ENCODE results near the gene SH3PXD2B. TPM values are rescaled to one million over a fixed set of nuclear protein-coding genes. Genes with fewer than 3 reads are reported as not detected.
A peak's percentile ranks its signal among the peaks of the same experiment; 100 is the strongest.

Gene SH3PXD2B
- total and polyA plus RNA-seq, 10 of the 15 experiments (the other 5 are each of a cell fraction or from before 2014, with no cell fraction given), result 0.05 to 1.6 (median 0.57) TPM

DNA sequence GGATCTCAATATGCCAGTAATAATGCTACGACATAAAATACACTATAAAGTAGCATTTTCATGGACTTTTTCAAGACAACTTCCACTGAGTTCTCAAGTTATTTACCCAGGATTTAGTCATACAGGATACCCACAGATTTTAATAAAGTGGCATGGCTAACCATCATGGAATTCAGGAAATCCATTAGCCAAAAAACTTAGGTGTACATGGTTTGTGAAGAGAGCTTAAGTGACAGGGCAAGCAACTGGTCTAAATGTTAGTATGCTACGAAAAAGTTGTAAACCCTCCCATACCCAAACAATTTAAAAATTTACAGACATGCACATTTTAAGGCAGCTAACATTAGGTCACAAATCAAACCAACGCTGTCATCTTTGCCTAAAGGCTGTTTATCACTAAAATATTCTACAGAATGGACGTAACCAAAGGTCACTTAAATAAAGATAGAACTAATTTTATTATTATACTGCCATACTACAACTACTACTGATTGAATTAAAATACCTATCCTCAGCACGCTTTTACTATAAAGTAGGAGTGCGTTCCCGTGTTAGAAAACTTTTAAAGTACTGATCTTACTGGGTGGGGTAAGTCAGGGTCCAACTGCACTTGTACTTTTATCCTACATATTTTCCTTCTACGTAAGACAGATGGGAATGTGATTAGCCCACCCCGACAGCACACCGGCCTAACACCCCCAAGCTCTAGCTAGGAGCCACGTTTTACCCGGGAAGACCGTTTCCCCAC, 171.9 kb downstream of the SH3PXD2B start:
- H3K4me3 ChIP-seq, result peak overlapping the region; percentile 99
- no peak overlapping the region; the same call in 1 of the 2 replicates for H2AFZ ChIP-seq (ENCODE audit: control insufficient read depth, low read depth, low read length)
- peak overlapping the region; percentile 72 for H3K27ac ChIP-seq (ENCODE audit: control insufficient read depth, insufficient read depth)
- ChIA-PET CTCF (interaction anchor here (0.7 to 3.9 kb wide), 24 partner anchors 10 to 376 kb away, joined by 3 to 34 read pairs (median 4); partner anchors contain the start of genes FBXW11 and STK10), POLR2A (interaction anchor here (0.6 to 2.3 kb wide), 6 partner anchors 35 to 176 kb away, joined by 3 to 7 read pairs (median 5); no protein-coding TSS in a partner anchor), RAD21 (ENCODE audit: unreplicated experiment) (interaction anchor here (0.5 to 2.9 kb wide), 15 partner anchors 11 to 477 kb away, joined by 3 to 17 read pairs (median 3); partner anchors contain the start of genes FBXW11 and STK10), SMC1A (ENCODE audit: uncharacterized antibody, unreplicated experiment) (interaction anchor here (0.8 to 4.4 kb wide), 22 partner anchors 8 to 370 kb away, joined by 3 to 54 read pairs (median 4); partner anchors contain the start of gene STK10)
- BruUV-seq (replicated peaks), result TSS peak; percentile 67
- WGBS (ENCODE audit: insufficient coverage, insufficient replicate concordance, low lambda C conversion rate, missing lambda C conversion rate), result 7% methylated on average over 13 of the region's 13 CpGs
- H3K4me1 ChIP-seq (ENCODE audit: control insufficient read depth, insufficient read depth, low read length), result no peaks in the 10 kb centered on the region; the same call in 1 of the 2 replicates
- H3K79me2 ChIP-seq (ENCODE audit: control insufficient read depth, insufficient read depth, low read length), result peaks cover 62% of the 10 kb centered on the region
- DNase-seq (ENCODE audit: low read depth, low spot score), result no peak
- in situ Hi-C loops (cut with MboI) (loop anchor here (25.0 kb wide), 1 partner anchor 870 kb away; the partner anchor contains the start of gene FGF18), intact Hi-C loops (cut with micrococcal nuclease; ENCODE audit: unreplicated experiment) (loop anchor here (2.0 kb wide), 2 partner anchors 58 to 172 kb away; no protein-coding TSS in a partner anchor)
- FAIRE-seq, result no peak
- peak overlapping the region; percentile 84 for H3K9ac ChIP-seq (ENCODE audit: control insufficient read depth, insufficient read depth, low read length)
- H4K20me1 ChIP-seq (ENCODE audit: control insufficient read depth, insufficient read depth), result no peaks in the 10 kb centered on the region
- no peaks in the 10 kb centered on the region for H3K27me3 ChIP-seq (replicated peaks in 1 of 2; ENCODE audit: control insufficient read depth in 2 of 2, insufficient read depth in 2 of 2, low read length in 1 of 2)
- no peak for ATAC-seq
- H3K36me3 ChIP-seq (ENCODE audit: control insufficient read depth in 2 of 2, insufficient read depth in 2 of 2, low read length in 1 of 2), result peaks cover 0 to 9% of the 10 kb centered on the region in 2 experiments; a peak in 1 of 4 replicates
- peaks cover 4% of the 10 kb centered on the region; the same call in 2 of the 3 replicates for H3K9me3 ChIP-seq (replicated peaks; ENCODE audit: control insufficient read depth, insufficient read depth, low read length)
- TF ChIP-seq TCF7 (IDR thresholded peaks at IDR 0.05; ENCODE audit: borderline replicate concordance), result no peak
- TF ChIP-seq SUPT20H (IDR thresholded peaks at IDR 0.05; ENCODE audit: borderline replicate concordance, control insufficient read depth, low read depth, low read length), result no peak
- 0 out of 2 replicates have a peak, but pooled peaks have one; percentile 15 for TF ChIP-seq PML (IDR thresholded peaks at IDR 0.05; ENCODE audit: low read length)
- no peak for TF ChIP-seq ZZZ3 (IDR thresholded peaks at IDR 0.05; ENCODE audit: control insufficient read depth, insufficient read length, low read depth)
- H3K4me2 ChIP-seq (ENCODE audit: control insufficient read depth, insufficient read depth), result peak overlapping the region; percentile 61

Data from GM12878 (cell line).